K562 (cell line): ENCODE measurements around the gene SMARCD2. TPM values are rescaled to one million over a fixed set of nuclear protein-coding genes. Genes with fewer than 3 reads are reported as not detected.

Experiments
- BRD4 ChIP-seq: fragments of 200-600 bp; sonication (generic); IDR thresholded peaks from 2 replicates; pipeline ENCODE4 v1.6.1; 2017; ENCODE audit warnings: inconsistent platforms
- CBFA2T2 ChIP-seq: fragments of 450-650 bp; conservative IDR thresholded peaks from 2 replicates; pipeline ENCODE4 v1.6.1; 2017; ENCODE audit warnings: mild to moderate bottlenecking
- CHD1 ChIP-seq: fragments of 200-600 bp; sonication (generic); IDR thresholded peaks from one replicate; pipeline ENCODE4 v1.6.1; 2012; ENCODE audit warnings: mild to moderate bottlenecking, moderate library complexity, low read length, inconsistent platforms
- CUX1 ChIP-seq: fragments of 200-800 bp; sonication (Bioruptor generic); IDR thresholded peaks from 2 replicates; pipeline ENCODE4 v1.6.1; 2016; ENCODE audit warnings: missing genetic modification characterization, missing compliant biosample characterization
- DACH1 ChIP-seq: fragments of 450-650 bp; IDR thresholded peaks from 2 replicates; pipeline ENCODE4 v1.6.1; 2018; ENCODE audit not compliant: partially characterized antibody
- E2F6 ChIP-seq, 2 experiments: IDR thresholded peaks; 2 replicates each; pipeline ENCODE4 v1.6.1; 2011; ENCODE audit warnings: borderline replicate concordance in 1 of 2, control low read depth in 1 of 2, low read depth in 1 of 2, low read length in 1 of 2, mild to moderate bottlenecking in 1 of 2, mixed read lengths in 1 of 2, moderate library complexity in 1 of 2; ENCODE audit not compliant: insufficient read depth in 1 of 2, insufficient read length in 1 of 2, poor library complexity in 1 of 2, severe bottlenecking in 1 of 2; ENCODE audit errors: extremely low read depth in 1 of 2
- EP400 ChIP-seq: fragments of 450-650 bp; IDR thresholded peaks from 2 replicates; pipeline ENCODE4 v1.6.1; 2017; ENCODE audit warnings: antibody characterized with exemption, mild to moderate bottlenecking, moderate library complexity
- GTF2A2 ChIP-seq: IDR thresholded peaks from 2 replicates; pipeline ENCODE4 v1.6.1; 2016; ENCODE audit warnings: mild to moderate bottlenecking, missing genetic modification characterization, missing compliant biosample characterization
- GTF2F1 ChIP-seq: IDR thresholded peaks from 2 replicates; pipeline ENCODE4 v1.6.1; 2011; ENCODE audit warnings: low read depth, low read length, improper control_type of control experiment
- HDAC1 ChIP-seq, 2 experiments: fragments of 450-650 bp; IDR thresholded peaks; 2 replicates each; pipeline ENCODE4 v1.6.1; 2016 to 2017; ENCODE audit warnings: inconsistent platforms in 1 of 2, mild to moderate bottlenecking in 1 of 2, moderate library complexity in 1 of 2
- L3MBTL2 ChIP-seq: fragments of 450-650 bp; IDR thresholded peaks from 2 replicates; pipeline ENCODE4 v1.6.1; 2016; ENCODE audit warnings: mild to moderate bottlenecking, moderate library complexity
- MCM7 ChIP-seq, 2 experiments: fragments of 450-650 bp; IDR thresholded peaks; 2 replicates each; pipeline ENCODE4 v1.6.1; 2016 to 2018
- NBN ChIP-seq: fragments of 450-650 bp; IDR thresholded peaks from 2 replicates; pipeline ENCODE4 v1.6.1; 2016; ENCODE audit warnings: low read depth, mild to moderate bottlenecking
- NR2C2 ChIP-seq, 2 experiments: fragments of 200-800 bp in 1 of 2; sonication (Bioruptor generic) in 1 of 2; sonication (generic) in 1 of 2; formaldehyde crosslinking in 1 of 2; IDR thresholded peaks; 2 replicates each; pipeline versions ENCODE4 v1.6.1 to v1.8.0; 2016 to 2022; ENCODE audit warnings: mild to moderate bottlenecking in 1 of 2, missing compliant biosample characterization in 1 of 2, missing genetic modification characterization in 1 of 2, missing genetic modification reagents in 1 of 2
- PHB2 ChIP-seq: fragments of 450-650 bp; IDR thresholded peaks from 2 replicates; pipeline ENCODE4 v1.6.1; 2017; ENCODE audit warnings: low read depth
- PHF8 ChIP-seq: fragments of 200-600 bp; sonication (generic); IDR thresholded peaks from 2 replicates; pipeline ENCODE4 v1.6.1; 2012; ENCODE audit warnings: mixed run types, mild to moderate bottlenecking, inconsistent platforms, low read length, moderate library complexity, borderline replicate concordance
- RBM22 ChIP-seq: fragments of 200-400 bp; formaldehyde crosslinking; IDR thresholded peaks from 2 replicates; pipeline ENCODE4 v1.6.1; 2018; ENCODE audit warnings: low read length, low read depth; ENCODE audit not compliant: poor library complexity, severe bottlenecking
- TAF7 ChIP-seq: fragments of 450-650 bp; IDR thresholded peaks from 2 replicates; pipeline ENCODE4 v1.6.1; 2016; ENCODE audit warnings: missing genetic modification characterization, missing compliant biosample characterization
- ZKSCAN1 ChIP-seq: fragments of 150-350 bp; IDR thresholded peaks from 2 replicates; pipeline ENCODE4 v1.6.1; 2016; ENCODE audit warnings: low read depth, low read length
- ZNF224 ChIP-seq: sonication (generic); formaldehyde crosslinking; IDR thresholded peaks from 2 replicates; pipeline ENCODE4 v1.8.0; 2022; ENCODE audit warnings: mild to moderate bottlenecking, missing genetic modification reagents
- ZNF695 ChIP-seq: fragments of 450-650 bp; formaldehyde crosslinking; IDR thresholded peaks from 2 replicates; pipeline ENCODE4 v1.4.0; 2020; ENCODE audit warnings: mild to moderate bottlenecking, moderate library complexity
- ZNF707 ChIP-seq: fragments of 250-450 bp; sonication (Bioruptor Pico); conservative IDR thresholded peaks from 2 replicates; pipeline ENCODE4 v1.8.0; 2022; ENCODE audit warnings: inconsistent platforms, mild to moderate bottlenecking, moderate library complexity
- polyA plus RNA-seq, 8 experiments: library from polyadenylated mRNA; depleted of rRNA in 4 of 8; stranded (reverse) in 5 of 8; unstranded in 3 of 8; fragments of >200 nt; fragmentation: Nextera tagmentation in 2 of 8; fragmentation: Illumina TruSeq in 1 of 8; extraction: Ambion mirVana in 2 of 8; extraction: Trizol in 1 of 8; gene quantifications; 2 replicates each; pipeline versions ENCODE4 v1.2.1 to v1.2.3, GENCODE V29; 2011 to 2014; ENCODE audit warnings: inconsistent platforms in 1 of 8, missing spikeins in 1 of 8
- total RNA-seq, 7 experiments: library from RNA; depleted of rRNA in 6 of 7; stranded (reverse); fragments of >200 nt in 6 of 7; fragmentation: Illumina TruSeq in 2 of 7; extraction: Trizol in 2 of 7; gene quantifications; 2 replicates each; pipeline versions ENCODE4 v1.2.1 to v1.2.3, GENCODE V29; 2011 to 2021; ENCODE audit warnings: low replicate concordance in 1 of 7
- TF ChIP-seq, protein P1 (sequence below): fragments of 250-450 bp; sonication (Bioruptor Pico); IDR thresholded peaks from 2 replicates; pipeline ENCODE4 v1.8.0; 2021; ENCODE audit warnings: mild to moderate bottlenecking, moderate library complexity

SMARCD2 gene
- total and polyA plus RNA-seq, 9 of the 15 experiments (the other 6 are each of a cell fraction or from before 2014, with no cell fraction given): 1.7 to 114 (median 90.3) TPM

GRCh38 chr17:63826468-63827001, 15.9 kb downstream of the SMARCD2 start (continued):
- no peak for TF ChIP-seq CUX1
- no peak for TF ChIP-seq CBFA2T2
- TF ChIP-seq ZKSCAN1: no peak
- peak; percentile 70; the same call in 1 of the 2 replicates for TF ChIP-seq TAF7 (tag)
- TF ChIP-seq EP400: no peak
- no peak; a peak in 1 of 4 replicates for TF ChIP-seq HDAC1 (IDR thresholded peaks at IDR 0.05)
- peak; percentile 77; the same call in 1 of the 2 replicates for TF ChIP-seq PHF8
- TF ChIP-seq RBM22: no peak
- no peak for TF ChIP-seq ZNF695 (CRISPR knock-in tag)
- no peak for TF ChIP-seq ZNF707
- no peak for TF ChIP-seq CHD1
- TF ChIP-seq BRD4: 0 out of 2 replicates have a peak, but pooled peaks have one; percentile 28
- TF ChIP-seq NR2C2 (CRISPR knock-in tag; IDR thresholded peaks at IDR 0.05): no peak
- TF ChIP-seq NR2C2 (tag; IDR thresholded peaks at IDR 0.05): 0 out of 2 replicates have a peak, but pooled peaks have one; percentile 94
- no peak for TF ChIP-seq E2F6 (IDR thresholded peaks at IDR 0.05; ENCODE audit: borderline replicate concordance in 1 of 2, extremely low read depth in 1 of 2, insufficient read depth in 1 of 2, insufficient read length in 1 of 2, low read depth in 1 of 2, low read length in 1 of 2, poor library complexity in 1 of 2, severe bottlenecking in 1 of 2)
- no peak for TF ChIP-seq NBN
- TF ChIP-seq, protein P1, sequence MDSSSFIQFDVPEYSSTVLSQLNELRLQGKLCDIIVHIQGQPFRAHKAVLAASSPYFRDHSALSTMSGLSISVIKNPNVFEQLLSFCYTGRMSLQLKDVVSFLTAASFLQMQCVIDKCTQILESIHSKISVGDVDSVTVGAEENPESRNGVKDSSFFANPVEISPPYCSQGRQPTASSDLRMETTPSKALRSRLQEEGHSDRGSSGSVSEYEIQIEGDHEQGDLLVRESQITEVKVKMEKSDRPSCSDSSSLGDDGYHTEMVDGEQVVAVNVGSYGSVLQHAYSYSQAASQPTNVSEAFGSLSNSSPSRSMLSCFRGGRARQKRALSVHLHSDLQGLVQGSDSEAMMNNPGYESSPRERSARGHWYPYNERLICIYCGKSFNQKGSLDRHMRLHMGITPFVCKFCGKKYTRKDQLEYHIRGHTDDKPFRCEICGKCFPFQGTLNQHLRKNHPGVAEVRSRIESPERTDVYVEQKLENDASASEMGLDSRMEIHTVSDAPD (CRISPR knock-in tag): peak; percentile 1; the same call in 1 of the 2 replicates
- TF ChIP-seq GTF2F1: no peak
- TF ChIP-seq PHB2: no peak
- TF ChIP-seq ZNF224 (CRISPR knock-in tag): no peak
- TF ChIP-seq L3MBTL2: no peak
- no peak for TF ChIP-seq GTF2A2
- TF ChIP-seq DACH1: no peak
- TF ChIP-seq MCM7 (IDR thresholded peaks at IDR 0.05): no peak
